HG02943 (cell line): ENCODE measurements around the gene VPS39.

Experiments
- ATAC-seq: cut with Tn5 transposase; IDR thresholded peaks from one replicate; pipeline ENCODE4 v1.9.1; 2021; ENCODE audit warnings: mild to moderate bottlenecking, low read depth, moderate library complexity; ENCODE audit not compliant: unreplicated experiment

Gene VPS39

DNA sequence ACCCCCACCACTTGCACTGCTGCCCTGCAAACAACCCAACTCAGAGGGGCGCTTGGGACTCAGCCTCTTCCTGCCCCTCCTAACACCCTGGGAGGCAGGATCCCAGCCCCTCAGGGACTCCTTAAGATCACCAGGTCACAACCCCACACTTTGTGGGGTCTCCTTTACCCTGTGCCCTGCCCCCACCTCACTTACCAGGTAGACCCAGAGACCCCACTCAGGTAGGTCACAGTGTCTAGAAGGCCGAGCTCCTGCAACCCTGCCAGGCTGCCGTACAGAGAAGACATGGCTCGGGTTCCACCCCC is 60.7 kb downstream of the VPS39 start:
- ATAC-seq = no peak

- no peak for ATAC-seq
Observed at GRCh38 chr15:42146551-42147430, 61.3 kb downstream of the VPS39 start.

DNA sequence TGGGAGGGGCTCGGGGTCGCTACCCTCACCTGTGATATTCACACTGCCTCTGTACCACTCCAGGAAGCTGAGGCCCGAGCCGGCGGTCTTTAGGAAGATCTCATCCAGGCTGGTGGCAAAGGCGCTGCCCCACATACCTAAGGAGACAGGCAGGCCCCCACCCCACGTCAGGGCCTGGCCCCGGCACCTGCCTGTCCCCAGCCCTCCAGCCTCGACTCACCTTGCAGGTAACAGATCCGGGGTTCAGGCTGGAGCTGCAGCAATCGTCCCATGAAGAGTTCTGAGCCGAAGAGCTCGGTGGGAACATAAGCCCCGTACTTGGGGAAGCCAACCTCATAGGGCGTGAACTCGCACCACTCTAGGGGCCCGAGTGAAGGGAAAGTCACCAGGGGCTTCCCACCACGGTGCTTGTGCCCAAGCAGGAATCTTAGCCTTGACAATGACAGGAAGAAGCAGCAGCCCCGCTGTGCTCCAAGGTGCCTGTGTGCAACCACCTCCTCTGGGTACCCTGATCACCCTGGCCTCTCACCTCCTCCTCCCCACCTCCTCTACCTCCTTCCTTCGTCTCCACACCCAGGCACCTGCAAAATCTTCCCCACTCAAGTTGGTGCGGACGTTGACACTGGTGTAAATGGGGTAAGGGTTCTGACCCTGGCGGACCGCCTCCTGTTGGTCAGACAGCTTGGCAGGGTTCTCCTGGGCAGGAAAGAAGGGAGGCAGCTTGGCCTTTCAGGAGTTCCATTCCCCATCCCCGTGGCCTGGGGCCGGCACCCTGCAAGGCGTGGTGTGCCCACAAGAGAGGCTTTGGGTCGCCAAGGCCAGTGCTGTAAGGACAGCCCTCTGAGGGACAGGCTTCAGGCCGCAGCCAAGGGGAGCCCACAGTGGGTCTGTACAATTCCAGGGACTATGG is 62.3 kb downstream of the VPS39 start:
- ATAC-seq = no peak

DNA sequence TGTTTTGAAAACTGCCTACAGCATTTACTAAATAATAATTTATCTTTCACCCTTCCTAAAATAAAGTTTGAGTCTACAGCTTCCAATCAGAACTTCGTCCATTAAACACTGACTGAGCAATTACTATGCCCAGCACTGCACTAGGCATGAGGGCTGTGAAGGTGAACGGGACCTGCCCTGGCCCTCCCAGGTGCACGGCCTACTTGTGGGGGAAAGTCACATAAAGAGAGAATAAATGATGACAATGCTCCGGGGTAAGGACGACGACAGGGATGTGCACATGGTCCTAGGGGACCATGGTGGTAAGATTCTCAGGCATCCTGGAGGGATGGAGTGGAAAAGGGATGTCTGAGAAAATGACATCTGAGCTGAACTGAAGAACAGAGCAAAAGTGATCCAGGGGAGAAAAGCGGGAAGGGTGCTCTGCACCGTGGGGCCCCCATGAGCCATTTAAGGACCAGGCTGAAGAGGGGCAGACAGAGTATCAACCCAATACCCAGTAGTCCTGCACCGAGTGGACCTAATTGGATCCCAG is 63.2 kb downstream of the VPS39 start:
- no peak for ATAC-seq

DNA sequence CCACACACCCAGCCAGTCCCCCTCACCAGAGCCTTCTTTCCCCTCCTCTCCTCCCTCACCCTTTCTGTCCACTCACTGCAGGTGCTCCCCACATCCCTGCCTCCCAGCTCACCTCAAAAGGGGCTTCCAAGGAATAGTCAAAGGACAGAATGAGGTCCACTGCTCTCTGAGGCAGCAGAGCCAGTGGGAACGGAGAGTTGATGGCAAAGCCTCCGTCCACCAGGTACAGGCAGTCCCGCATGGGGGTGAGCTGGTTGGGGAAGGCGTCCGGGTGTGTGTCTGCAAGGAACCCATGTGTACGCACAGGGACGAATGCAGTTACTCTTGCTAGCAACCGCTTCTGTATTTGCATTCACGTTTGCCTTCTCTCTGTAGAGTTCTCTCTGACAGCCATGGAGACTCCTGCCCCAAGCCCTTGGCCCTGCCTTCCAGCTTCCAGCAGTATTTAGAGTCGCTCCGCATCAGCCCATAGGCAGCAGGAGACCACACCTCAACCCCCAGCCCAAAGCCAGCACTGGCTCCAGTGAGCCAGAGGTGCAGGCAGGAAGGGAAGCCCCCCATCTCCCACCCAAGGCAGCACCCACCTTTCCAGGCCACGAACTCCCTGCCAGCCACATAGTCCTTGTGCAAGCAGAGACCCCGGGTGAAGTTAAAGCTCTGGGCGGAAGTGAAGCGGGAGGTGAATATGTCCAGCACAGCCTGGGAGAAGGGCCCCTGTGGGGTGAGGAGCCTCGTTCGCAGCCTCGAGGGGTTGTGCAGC is 64.1 kb downstream of the VPS39 start:
- no peak for ATAC-seq

- no peak for ATAC-seq
Observed at GRCh38 chr15:42143356-42143755, 64.7 kb downstream of the VPS39 start.

- ATAC-seq = no peak
Observed at GRCh38 chr15:42141795-42142667, 66.1 kb downstream of the VPS39 start.

DNA sequence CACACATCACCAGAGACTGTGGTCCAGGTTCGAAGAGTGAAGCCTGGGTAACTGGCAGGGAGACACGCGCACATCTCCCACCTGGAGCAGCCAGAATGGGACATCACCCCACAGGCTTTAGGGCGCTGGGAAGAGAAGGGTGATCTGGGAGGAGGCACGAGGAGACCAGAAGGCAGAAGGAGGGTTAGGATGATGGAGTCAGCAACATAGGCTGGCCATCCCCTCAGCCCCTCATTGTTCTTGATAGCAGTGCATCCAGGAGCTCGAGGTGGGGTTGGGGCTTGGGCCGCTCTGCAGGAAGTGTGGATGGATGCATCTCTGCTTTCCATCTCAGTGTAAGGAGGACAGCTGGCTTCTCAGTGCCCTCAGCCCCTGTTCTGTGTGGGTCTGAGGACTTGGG is 66.9 kb downstream of the VPS39 start:
- ATAC-seq = no peak

GRCh38 chr15:42140383-42141070 is 67.6 kb downstream of the VPS39 start:
- ATAC-seq = no peak

DNA sequence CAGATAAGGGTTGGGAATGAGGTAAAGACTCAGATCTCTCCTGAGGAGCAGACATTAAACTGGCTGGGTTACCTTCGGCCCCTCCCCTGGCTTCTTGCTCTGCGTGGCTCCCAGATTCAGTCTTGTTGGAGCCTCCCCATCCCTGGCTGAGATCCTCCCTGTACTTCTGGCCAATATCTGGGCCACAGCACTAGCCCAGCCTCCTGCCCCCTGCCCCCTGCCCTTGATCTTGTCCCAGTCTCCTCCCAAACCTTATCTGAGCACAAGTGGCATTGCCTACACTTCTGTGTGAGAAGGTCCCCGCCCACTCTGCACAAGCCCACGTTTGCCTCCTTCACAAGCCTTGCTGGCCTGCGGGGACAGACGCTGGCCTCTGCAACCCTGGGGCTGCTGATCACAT is 68.5 kb downstream of the VPS39 start:
- no peak for ATAC-seq

- ATAC-seq = no peak
Observed at GRCh38 chr15:42138968-42139386, 69.1 kb downstream of the VPS39 start.

- no peak for ATAC-seq
Observed at GRCh38 chr15:42138411-42138810, 69.7 kb downstream of the VPS39 start.

DNA sequence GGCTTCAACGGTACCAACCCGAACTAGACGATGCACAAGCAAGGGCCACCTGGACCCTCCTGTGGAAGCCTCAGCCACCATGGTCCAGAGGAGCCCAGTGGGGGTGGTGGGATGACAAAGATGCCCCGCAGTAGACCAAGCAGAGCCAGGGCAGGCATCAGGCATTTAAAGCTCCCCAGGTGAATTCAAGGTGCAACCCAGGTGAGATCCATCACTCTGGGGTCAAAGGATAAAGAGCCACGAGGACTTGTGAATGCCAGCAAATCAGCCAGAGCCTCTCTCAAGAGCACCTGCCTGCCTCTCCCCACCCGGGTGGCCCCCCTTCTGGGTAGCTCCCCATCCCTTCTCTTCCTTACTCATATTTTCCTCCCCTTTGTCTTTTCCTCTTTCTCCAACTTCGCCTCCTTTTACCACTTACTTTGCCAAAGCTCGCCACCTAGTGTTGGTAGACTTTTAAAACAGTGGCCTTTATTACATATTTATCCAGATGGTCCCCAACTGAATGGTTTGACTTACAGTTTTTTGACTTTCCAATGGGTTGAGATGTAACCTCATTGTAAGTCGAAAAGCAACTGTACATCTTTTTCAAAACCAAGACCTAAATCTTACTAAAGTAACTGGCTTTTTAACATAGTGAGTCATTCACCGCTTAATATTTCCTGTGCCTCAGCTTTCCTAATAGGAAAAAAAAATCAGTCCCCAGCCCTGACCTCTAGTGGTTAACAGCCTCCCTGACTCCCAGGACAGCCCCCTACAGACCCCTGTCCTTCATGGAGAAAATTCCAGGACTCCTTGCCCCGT is 70.4 kb downstream of the VPS39 start:
- ATAC-seq = no peak

DNA sequence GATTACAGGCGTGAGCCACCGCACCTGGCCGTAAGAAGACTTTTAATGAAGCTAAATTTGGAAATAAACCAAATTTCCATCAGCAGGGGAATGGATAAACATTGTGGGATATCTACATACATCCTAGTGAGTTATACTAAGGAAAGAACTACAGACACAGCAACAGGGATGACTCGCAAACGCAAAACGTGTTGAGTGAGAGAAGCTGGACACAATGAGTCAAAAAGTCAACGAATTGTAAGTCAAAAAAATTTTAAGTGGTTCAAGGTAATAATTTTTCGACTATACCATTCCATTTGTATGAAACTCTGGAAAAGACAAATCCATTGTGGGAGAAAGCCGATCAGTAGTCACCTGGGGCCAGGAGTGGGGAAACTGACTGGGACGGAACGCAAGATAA is 71.6 kb downstream of the VPS39 start:
- no peak for ATAC-seq

DNA sequence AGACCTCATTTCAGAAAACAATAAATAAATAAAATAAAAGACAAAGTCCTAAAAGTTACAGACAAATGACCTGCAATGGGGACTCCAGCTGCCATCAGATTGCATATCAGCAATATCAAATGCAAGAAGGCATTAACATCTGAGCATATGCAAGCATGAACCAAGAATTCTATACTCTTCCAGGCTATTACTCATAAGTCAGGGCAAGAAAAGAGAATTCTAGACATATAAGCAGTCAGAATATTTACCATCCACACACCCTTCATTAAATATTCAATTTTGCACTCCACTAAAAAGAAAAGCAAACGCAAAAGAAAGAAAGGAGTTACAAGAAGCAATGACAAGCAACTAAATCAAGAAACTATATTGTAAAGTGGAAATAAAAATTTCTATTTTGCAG is 72.8 kb downstream of the VPS39 start:
- ATAC-seq = no peak

GRCh38 chr15:42134617-42135245 is 73.4 kb downstream of the VPS39 start:
- ATAC-seq = no peak

DNA sequence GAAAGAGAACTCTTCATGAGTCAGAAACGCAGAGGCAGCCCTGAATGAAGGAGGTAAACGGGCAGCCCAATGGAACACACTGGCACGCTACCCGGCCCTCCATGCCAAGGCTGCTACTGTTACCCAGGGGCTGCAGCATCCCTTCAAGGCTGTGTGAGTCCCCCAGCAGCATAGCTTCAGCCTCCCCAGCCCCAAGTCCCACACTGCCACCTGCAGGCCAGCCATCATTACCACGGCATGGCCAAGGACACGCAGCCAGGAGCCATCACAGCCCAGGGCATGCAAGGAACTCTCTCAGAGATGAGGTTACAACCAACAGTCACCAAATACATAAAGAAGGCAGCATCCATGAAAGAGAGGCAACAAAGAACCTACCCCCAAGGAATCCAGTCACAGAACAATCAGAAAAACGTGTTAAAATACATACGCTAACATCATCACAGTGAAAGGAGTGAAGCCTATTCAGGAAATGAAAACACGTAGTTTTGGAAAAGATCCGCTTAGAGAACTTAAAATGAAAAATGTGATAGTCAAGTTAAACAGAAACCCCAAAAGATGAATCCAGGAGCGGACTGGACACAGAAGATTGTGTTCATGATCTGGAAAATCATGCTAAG is 74.1 kb downstream of the VPS39 start:
- ATAC-seq = no peak
